Liver (tissue), 9 donors: ENCODE measurements around the gene ITGA8. TPM values are rescaled to one million over a fixed set of nuclear protein-coding genes. Genes with fewer than 3 reads are reported as not detected.

Experiments used
- DNase-seq: peaks from one replicate; pipeline ENCODE4 v3.0.0-alpha.2; 2017; ENCODE audit warnings: low spot score
- H3K27ac ChIP-seq, 2 donors: one replicate each; pipeline ENCODE4 v1.7.0; 2013; ENCODE audit warnings: inconsistent platforms in 2 of 2, low read length in 2 of 2, control low read depth in 1 of 2, low read depth in 1 of 2, mild to moderate bottlenecking in 1 of 2
- H3K27me3 ChIP-seq, 4 donors: one replicate each; pipeline versions ENCODE4 v1.6.1 to v1.7.0; 2013; ENCODE audit warnings: low read length in 3 of 4, inconsistent platforms in 1 of 4, mild to moderate bottlenecking in 1 of 4, moderate library complexity in 1 of 4; ENCODE audit not compliant: control insufficient read depth in 4 of 4, insufficient read depth in 4 of 4
- H3K36me3 ChIP-seq, 4 donors: one replicate each; pipeline versions ENCODE4 v1.6.1 to v1.7.0; 2013; ENCODE audit warnings: low read length in 3 of 4, mild to moderate bottlenecking in 3 of 4, low read depth in 1 of 4, moderate library complexity in 1 of 4; ENCODE audit not compliant: control insufficient read depth in 4 of 4, insufficient read depth in 3 of 4
- H3K4me1 ChIP-seq, 4 donors: one replicate each; pipeline versions ENCODE4 v1.6.1 to v1.7.0; 2013; ENCODE audit warnings: low read length in 3 of 4, mild to moderate bottlenecking in 3 of 4, moderate library complexity in 1 of 4; ENCODE audit not compliant: control insufficient read depth in 4 of 4, insufficient read depth in 4 of 4
- H3K4me3 ChIP-seq, 3 donors: one replicate each; pipeline versions ENCODE4 v1.6.1 to v1.7.0; 2013; ENCODE audit warnings: low read length in 3 of 3, control low read depth in 1 of 3, low read depth in 1 of 3, mild to moderate bottlenecking in 1 of 3
- H3K9ac ChIP-seq, 2 donors: one replicate each; pipeline ENCODE4 v1.7.0; 2013; ENCODE audit warnings: low read length in 2 of 2, mild to moderate bottlenecking in 2 of 2, moderate library complexity in 2 of 2, control low read depth in 1 of 2, low read depth in 1 of 2
- H3K9me3 ChIP-seq, 4 donors: one replicate each; pipeline versions ENCODE4 v1.6.1 to v1.7.0; 2013; ENCODE audit warnings: low read length in 3 of 4; ENCODE audit not compliant: control insufficient read depth in 4 of 4
- FOXA1 ChIP-seq: IDR thresholded peaks from 2 replicates; pipeline ENCODE4 v1.6.1; 2016; ENCODE audit warnings: antibody characterized with exemption
- HNF4A ChIP-seq, 2 donors: conservative IDR thresholded peaks; 2 replicates each; pipeline ENCODE4 v1.6.1; 2016; ENCODE audit warnings: antibody characterized with exemption in 2 of 2, mild to moderate bottlenecking in 2 of 2
- HNF4G ChIP-seq: IDR thresholded peaks from 2 replicates; pipeline ENCODE4 v1.6.1; 2016; ENCODE audit warnings: antibody characterized with exemption
- NR2F2 ChIP-seq: IDR thresholded peaks from 2 replicates; pipeline ENCODE4 v1.6.1; 2016; ENCODE audit warnings: antibody characterized with exemption
- RAD21 ChIP-seq, 2 donors: IDR thresholded peaks; 2 replicates each; pipeline ENCODE4 v1.6.1; 2016; ENCODE audit warnings: antibody characterized with exemption in 2 of 2, mild to moderate bottlenecking in 2 of 2
- RXRA ChIP-seq, 2 donors: IDR thresholded peaks; 2 replicates each; pipeline ENCODE4 v1.6.1; 2017 to 2018; ENCODE audit warnings: antibody characterized with exemption in 2 of 2, mild to moderate bottlenecking in 1 of 2
- SP1 ChIP-seq: IDR thresholded peaks from 2 replicates; pipeline ENCODE4 v1.6.1; 2018; ENCODE audit warnings: antibody characterized with exemption, mild to moderate bottlenecking
- TAF1 ChIP-seq: conservative IDR thresholded peaks from 2 replicates; pipeline ENCODE4 v1.6.1; 2016; ENCODE audit warnings: antibody characterized with exemption, mild to moderate bottlenecking
- ZBTB33 ChIP-seq: IDR thresholded peaks from 2 replicates; pipeline ENCODE4 v1.6.1; 2016; ENCODE audit warnings: antibody characterized with exemption
- WGBS: extraction: QIAGEN DNeasy Blood & Tissue Kit; methylation state at CpG from one replicate; pipeline ENCODE4 v1.1.7; 2013; 5-methylcytosine and 5-hydroxymethylcytosine counted together
- polyA plus RNA-seq, 2 donors: library from polyadenylated mRNA; stranded (reverse) in 1 of 2; unstranded in 1 of 2; fragments of 200-250 nt in 1 of 2; fragments of >200 nt in 1 of 2; fragmentation: Nextera tagmentation in 1 of 2; extraction: Ambion mirVana in 1 of 2; gene quantifications; one replicate each; pipeline versions ENCODE4 v1.2.1 to v1.2.3, GENCODE V29; 2013 to 2015
- total RNA-seq, 2 donors: library from RNA; depleted of rRNA; stranded (reverse); fragments of >200 nt; gene quantifications; one replicate each; pipeline ENCODE4 v1.2.3, GENCODE V29; 2014
- TF ChIP-seq, protein P1 (sequence below): IDR thresholded peaks from 2 replicates; pipeline ENCODE4 v1.6.1; 2016; ENCODE audit warnings: antibody characterized with exemption, mild to moderate bottlenecking
- donor health status: healthy.
- donor health status: healthy.
- donor health status: healthy.
- donor health status: healthy.
- donor health status: healthy.

ITGA8 gene
- total and polyA plus RNA-seq, 4 donors = 0.06 to 1.0 (median 0.60) TPM

- TF ChIP-seq ZBTB33 = no peak
Measured at GRCh38 chr10:15563246-15563645, 156.5 kb downstream of the ITGA8 start (continued).

- peaks cover 0 to under 1% (median 0%) of the 10 kb centered on the region in 4 donors for H3K27me3 ChIP-seq
- no peak for DNase-seq
- TF ChIP-seq SP1 = no peak
- TF ChIP-seq FOXA1 = no peak
- no peak for TF ChIP-seq NR2F2
- TF ChIP-seq HNF4G = no peak
- no peak for TF ChIP-seq RAD21 (IDR thresholded peaks at IDR 0.05)
- TF ChIP-seq TAF1 = no peak
- 75% methylated on average over 5 of the region's 5 CpGs for WGBS
- H3K4me1 ChIP-seq = no peaks in the 10 kb centered on the region
- H3K4me3 ChIP-seq = no peak overlapping the region
- no peaks in the 10 kb centered on the region for H3K36me3 ChIP-seq
- no peak overlapping the region for H3K9ac ChIP-seq
- H3K9me3 ChIP-seq = no peaks in the 10 kb centered on the region
- no peak overlapping the region for H3K27ac ChIP-seq
Measured at GRCh38 chr10:15562578-15562977, 157.1 kb downstream of the ITGA8 start.

DNA sequence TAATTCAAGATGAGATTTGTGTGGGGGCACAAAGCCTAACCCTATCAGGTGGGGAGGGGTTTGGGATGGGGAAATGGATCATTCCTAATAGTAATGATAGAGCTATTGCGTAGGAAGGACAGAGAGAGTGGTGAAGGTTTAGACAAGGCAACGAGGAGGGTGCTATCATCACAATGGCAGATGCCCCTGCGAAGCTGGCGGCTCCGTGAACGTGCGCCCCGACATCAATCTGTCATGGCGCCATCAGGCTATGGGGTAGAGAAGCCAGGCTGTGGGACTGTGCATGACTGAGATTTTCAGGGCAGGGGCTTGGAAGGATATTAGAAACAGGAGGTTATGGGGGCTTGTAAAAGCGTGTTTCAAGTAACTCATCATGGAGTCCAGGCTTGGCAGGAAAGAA lies 157.6 kb downstream of the ITGA8 start:
- no peak overlapping the region for H3K4me3 ChIP-seq
- H3K9me3 ChIP-seq = no peaks in the 10 kb centered on the region
- TF ChIP-seq SP1 (no peak), RXRA (IDR thresholded peaks at IDR 0.05) (no peak), NR2F2 (no peak), HNF4A (conservative IDR thresholded peaks at IDR 0.05) (no peak), ZBTB33 (no peak), HNF4G (no peak)
- TF ChIP-seq, protein P1, sequence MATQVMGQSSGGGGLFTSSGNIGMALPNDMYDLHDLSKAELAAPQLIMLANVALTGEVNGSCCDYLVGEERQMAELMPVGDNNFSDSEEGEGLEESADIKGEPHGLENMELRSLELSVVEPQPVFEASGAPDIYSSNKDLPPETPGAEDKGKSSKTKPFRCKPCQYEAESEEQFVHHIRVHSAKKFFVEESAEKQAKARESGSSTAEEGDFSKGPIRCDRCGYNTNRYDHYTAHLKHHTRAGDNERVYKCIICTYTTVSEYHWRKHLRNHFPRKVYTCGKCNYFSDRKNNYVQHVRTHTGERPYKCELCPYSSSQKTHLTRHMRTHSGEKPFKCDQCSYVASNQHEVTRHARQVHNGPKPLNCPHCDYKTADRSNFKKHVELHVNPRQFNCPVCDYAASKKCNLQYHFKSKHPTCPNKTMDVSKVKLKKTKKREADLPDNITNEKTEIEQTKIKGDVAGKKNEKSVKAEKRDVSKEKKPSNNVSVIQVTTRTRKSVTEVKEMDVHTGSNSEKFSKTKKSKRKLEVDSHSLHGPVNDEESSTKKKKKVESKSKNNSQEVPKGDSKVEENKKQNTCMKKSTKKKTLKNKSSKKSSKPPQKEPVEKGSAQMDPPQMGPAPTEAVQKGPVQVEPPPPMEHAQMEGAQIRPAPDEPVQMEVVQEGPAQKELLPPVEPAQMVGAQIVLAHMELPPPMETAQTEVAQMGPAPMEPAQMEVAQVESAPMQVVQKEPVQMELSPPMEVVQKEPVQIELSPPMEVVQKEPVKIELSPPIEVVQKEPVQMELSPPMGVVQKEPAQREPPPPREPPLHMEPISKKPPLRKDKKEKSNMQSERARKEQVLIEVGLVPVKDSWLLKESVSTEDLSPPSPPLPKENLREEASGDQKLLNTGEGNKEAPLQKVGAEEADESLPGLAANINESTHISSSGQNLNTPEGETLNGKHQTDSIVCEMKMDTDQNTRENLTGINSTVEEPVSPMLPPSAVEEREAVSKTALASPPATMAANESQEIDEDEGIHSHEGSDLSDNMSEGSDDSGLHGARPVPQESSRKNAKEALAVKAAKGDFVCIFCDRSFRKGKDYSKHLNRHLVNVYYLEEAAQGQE = no peak
- no peak for DNase-seq
- WGBS = 88% methylated on average over 10 of the region's 10 CpGs
- H3K36me3 ChIP-seq = no peaks in the 10 kb centered on the region
- peaks cover 0 to 4% (median 0%) of the 10 kb centered on the region in 4 donors for H3K27me3 ChIP-seq
- H3K4me1 ChIP-seq = no peaks in the 10 kb centered on the region
- H3K9ac ChIP-seq = no peak overlapping the region
- no peak overlapping the region for H3K27ac ChIP-seq
